ENCODE results near the gene KIAA1958.

The KIAA1958 gene

DNA sequence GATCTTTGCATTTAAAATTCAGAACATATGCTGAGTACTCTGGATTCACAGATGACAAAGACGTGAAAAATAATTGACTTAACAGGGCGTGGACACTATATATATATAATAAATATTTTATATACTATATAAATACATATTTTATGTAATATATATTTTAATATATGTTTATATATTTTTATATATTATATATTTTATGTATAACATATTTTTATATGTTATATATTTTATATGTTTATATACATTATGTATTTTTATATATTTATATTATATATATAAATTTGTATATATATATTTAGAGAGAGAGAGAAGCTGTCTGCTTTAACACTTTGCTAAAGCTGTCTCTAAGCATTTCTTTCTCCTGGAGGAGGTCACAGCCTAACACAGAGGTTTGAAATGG, 118.2 kb downstream of the KIAA1958 start:
- H3K4me3 ChIP-seq (ENCODE audit: low read depth, low read length) = no peak overlapping the region
- in situ Hi-C loops (cut with HindIII; ENCODE audit: low pct_ligation_motif_present, low sequenced_read_pairs) = no loop called here
- no peaks in the 10 kb centered on the region for H3K27me3 ChIP-seq (replicated peaks)
- TF ChIP-seq, protein P1, sequence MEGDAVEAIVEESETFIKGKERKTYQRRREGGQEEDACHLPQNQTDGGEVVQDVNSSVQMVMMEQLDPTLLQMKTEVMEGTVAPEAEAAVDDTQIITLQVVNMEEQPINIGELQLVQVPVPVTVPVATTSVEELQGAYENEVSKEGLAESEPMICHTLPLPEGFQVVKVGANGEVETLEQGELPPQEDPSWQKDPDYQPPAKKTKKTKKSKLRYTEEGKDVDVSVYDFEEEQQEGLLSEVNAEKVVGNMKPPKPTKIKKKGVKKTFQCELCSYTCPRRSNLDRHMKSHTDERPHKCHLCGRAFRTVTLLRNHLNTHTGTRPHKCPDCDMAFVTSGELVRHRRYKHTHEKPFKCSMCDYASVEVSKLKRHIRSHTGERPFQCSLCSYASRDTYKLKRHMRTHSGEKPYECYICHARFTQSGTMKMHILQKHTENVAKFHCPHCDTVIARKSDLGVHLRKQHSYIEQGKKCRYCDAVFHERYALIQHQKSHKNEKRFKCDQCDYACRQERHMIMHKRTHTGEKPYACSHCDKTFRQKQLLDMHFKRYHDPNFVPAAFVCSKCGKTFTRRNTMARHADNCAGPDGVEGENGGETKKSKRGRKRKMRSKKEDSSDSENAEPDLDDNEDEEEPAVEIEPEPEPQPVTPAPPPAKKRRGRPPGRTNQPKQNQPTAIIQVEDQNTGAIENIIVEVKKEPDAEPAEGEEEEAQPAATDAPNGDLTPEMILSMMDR (IDR thresholded peaks at IDR 0.05; ENCODE audit: low read depth, low read length, missing control alignments) = no peak
- no peak overlapping the region for H3K27ac ChIP-seq
- H3K36me3 ChIP-seq (replicated peaks) = no peaks in the 10 kb centered on the region
- DNase-seq = no peak

DNA sequence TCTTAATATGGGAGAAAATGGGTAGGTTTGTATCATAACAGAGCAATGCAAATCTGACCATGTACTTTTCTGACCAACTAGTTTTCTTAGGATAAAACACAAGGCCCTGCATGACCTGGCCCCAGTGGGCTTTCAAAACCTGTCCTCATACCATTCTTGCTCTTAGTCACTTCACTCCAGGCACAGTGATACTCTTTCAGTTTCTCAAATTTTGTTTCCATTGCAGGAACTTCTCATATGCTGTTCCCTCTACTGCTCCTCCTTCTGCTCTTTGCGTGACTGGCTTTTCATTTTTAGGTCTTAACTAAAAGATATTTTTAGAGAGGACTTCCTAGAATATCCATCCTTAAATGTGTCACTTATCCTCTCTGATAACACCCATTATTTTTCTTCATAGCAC, 118.9 kb downstream of the KIAA1958 start:
- H3K4me3 ChIP-seq (ENCODE audit: low read depth, low read length) = no peak overlapping the region
- in situ Hi-C loops (cut with HindIII; ENCODE audit: low pct_ligation_motif_present, low sequenced_read_pairs) = no loop called here
- TF ChIP-seq, protein P1 (IDR thresholded peaks at IDR 0.05; ENCODE audit: low read depth, low read length, missing control alignments) = no peak
- H3K27me3 ChIP-seq (replicated peaks) = no peaks in the 10 kb centered on the region
- DNase-seq = no peak
- no peaks in the 10 kb centered on the region for H3K36me3 ChIP-seq (replicated peaks)
- no peak overlapping the region for H3K27ac ChIP-seq

DNA sequence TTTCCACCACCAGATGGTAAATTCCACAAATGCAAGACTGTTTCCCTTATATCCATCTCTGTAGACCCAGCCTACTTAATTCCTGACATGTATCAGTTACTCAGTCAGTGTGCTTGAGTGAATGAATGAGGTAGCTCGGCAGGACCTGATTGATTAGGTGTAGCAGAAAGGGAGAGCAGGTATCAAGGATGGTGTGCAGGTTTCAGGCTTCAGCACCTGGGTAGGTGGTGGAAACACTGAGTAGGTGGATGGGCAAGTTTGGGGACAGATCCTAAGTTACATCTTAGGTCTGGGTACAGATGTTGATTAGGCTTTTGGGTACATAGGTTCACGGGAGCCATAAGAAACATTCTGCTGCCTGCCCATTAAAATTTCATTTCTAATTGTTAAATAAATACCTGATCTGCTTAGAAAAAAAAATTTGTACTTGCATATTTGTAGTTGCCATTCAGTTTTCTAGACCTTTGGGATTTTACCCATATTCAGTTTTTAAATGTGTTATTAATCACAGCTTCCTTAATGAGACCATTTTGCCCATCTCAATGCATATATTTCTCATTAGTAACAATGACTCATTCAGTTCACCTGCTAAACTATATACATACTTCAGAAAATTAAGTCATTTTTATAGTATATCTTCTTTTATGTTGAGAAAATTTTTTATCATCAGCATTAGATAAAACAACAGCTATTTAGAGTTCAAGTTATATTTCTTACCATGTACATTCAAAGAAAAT, 119.5 kb downstream of the KIAA1958 start:
- Histone ChIP-seq H3K4me3 (ENCODE audit: low read depth, low read length) (no peak overlapping the region), H3K36me3 (replicated peaks) (no peaks in the 10 kb centered on the region), H3K27ac (no peak overlapping the region), H3K27me3 (replicated peaks) (no peaks in the 10 kb centered on the region)
- no peak for DNase-seq
- in situ Hi-C loops (cut with HindIII; ENCODE audit: low pct_ligation_motif_present, low sequenced_read_pairs) = no loop called here
- TF ChIP-seq, protein P1 (IDR thresholded peaks at IDR 0.05; ENCODE audit: low read depth, low read length, missing control alignments) = no peak

DNA sequence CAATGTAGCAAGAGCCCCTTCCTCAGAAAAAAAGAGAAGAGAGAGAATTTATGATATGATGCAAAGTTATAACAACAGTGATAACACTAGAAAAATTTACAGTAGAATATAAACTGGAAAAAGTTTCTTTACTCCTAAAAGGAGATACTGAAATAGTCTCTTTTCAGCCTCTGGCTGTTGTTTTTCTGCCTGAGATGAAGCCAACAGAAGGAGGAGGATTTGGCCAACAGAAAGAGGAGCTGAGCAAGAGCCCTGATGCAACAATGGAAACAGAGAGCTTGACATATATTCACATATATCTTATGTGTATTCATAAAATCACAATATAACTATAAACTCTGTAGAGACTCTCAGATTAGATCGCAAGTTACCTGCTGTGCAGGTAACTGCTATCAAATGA, 122.2 kb downstream of the KIAA1958 start:
- H3K4me3 ChIP-seq (ENCODE audit: low read depth, low read length) = no peak overlapping the region
- no peak overlapping the region for H3K27ac ChIP-seq
- DNase-seq = no peak
- no peaks in the 10 kb centered on the region for H3K36me3 ChIP-seq (replicated peaks)
- no peaks in the 10 kb centered on the region for H3K27me3 ChIP-seq (replicated peaks)
- TF ChIP-seq, protein P1 (IDR thresholded peaks at IDR 0.05; ENCODE audit: low read depth, low read length, missing control alignments) = no peak
- in situ Hi-C loops (cut with HindIII; ENCODE audit: low pct_ligation_motif_present, low sequenced_read_pairs) = no loop called here

DNA sequence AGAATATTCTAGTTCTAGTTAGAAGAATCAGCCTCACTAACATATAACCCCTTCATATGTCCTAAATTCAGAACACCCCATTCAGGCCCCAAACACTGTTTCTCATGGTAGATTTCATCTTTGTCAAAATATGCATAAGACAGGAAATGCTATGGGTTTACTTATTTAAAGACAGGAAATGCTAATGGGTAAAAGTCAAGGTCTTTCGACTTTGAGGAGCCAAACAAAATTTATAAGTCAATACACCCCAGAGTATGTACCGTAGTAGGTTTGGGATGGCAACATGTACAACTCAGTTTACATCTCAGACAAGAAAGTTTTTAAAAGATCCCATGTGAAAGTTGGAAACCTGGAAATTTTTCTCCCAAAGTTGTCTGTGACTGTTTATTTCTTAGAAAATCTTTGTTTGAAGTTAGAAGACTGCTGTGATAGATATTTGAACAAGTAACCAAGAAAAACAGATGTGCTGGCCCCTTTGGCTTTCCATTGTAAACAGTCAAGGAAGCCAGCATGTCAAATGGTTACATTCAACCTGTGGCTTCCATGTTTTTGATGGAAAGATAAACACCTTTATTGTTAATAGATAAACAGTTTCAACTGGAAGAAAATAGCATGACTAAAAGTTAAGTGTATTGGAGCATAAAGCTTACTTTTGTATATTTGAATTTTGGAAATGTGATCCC, 129.1 kb downstream of the KIAA1958 start:
- TF ChIP-seq, protein P1 (IDR thresholded peaks at IDR 0.05; ENCODE audit: low read depth, low read length, missing control alignments) = no peak
- in situ Hi-C loops (cut with HindIII; ENCODE audit: low pct_ligation_motif_present, low sequenced_read_pairs) = no loop called here
- H3K36me3 ChIP-seq (replicated peaks) = no peaks in the 10 kb centered on the region
- no peak overlapping the region for H3K4me3 ChIP-seq (ENCODE audit: low read depth, low read length)
- DNase-seq = no peak
- H3K27me3 ChIP-seq (replicated peaks) = no peaks in the 10 kb centered on the region
- H3K27ac ChIP-seq = no peak overlapping the region

All from brain microvascular endothelial cell (primary cell).